SK-N-SH (cell line): Measurements from ENCODE around the gene NKX3-2. TPM values are rescaled to one million over a fixed set of nuclear protein-coding genes. Genes with fewer than 3 reads are reported as not detected.

Experiments used
- CTCF ChIA-PET: fragments of 300-600, 350-600 bp; formaldehyde crosslinking; extraction: SDS; loops from one replicate; lab custom pipeline; 2021; lab: Yijun Ruan, JAX
- POLR2A ChIA-PET: fragments of 350-600 bp; sonication (Branson Sonifier 250); formaldehyde crosslinking; extraction: SDS; loops from one replicate; lab custom pipeline; 2020; ENCODE audit warnings: antibody characterized with exemption, inconsistent platforms; lab: Yijun Ruan, JAX
- DNase-seq: peaks from one replicate; pipeline ENCODE4 v3.0.0; 2012
- H2AFZ ChIP-seq: fragments of 200-600 bp; sonication (generic); 2 replicates; pipeline ENCODE4 v1.8.1; 2016; ENCODE audit warnings: antibody characterized with exemption, mild to moderate bottlenecking, low read depth
- H3F3A ChIP-seq: fragments of 200-600 bp; sonication (generic); replicated peaks from 2 replicates; pipeline ENCODE3; 2016; ENCODE audit warnings: antibody characterized with exemption, mild to moderate bottlenecking; ENCODE audit not compliant: insufficient read depth
- H3K27ac ChIP-seq, 2 experiments: fragments of 200-500 bp in 1 of 2; fragments of 200-600 bp in 1 of 2; sonication (Bioruptor generic) in 1 of 2; sonication (generic), shearing (Covaris generic) in 1 of 2; 2 replicates each; pipeline versions ENCODE4 v1.5.1 to v1.6.1; 2014 to 2016; ENCODE audit warnings: low read depth in 2 of 2, inconsistent platforms in 1 of 2, low read length in 1 of 2, mild to moderate bottlenecking in 1 of 2, mixed read lengths in 1 of 2
- H3K27me3 ChIP-seq: fragments of 200-600 bp; sonication (generic), shearing (Covaris generic); 2 replicates; pipeline ENCODE4 v1.6.1; 2016; ENCODE audit warnings: mixed run types; ENCODE audit not compliant: insufficient read depth
- H3K36me3 ChIP-seq, 2 experiments: fragments of 200-500 bp in 1 of 2; fragments of 200-600 bp in 1 of 2; sonication (Bioruptor generic) in 1 of 2; sonication (generic) in 1 of 2; replicated peaks in 1 of 2; 2 replicates each; pipeline versions ENCODE3 to v1.5.1; 2014 to 2016; ENCODE audit warnings: low read length in 1 of 2, mild to moderate bottlenecking in 1 of 2; ENCODE audit not compliant: insufficient read depth in 2 of 2, control insufficient read depth in 1 of 2
- H3K4me1 ChIP-seq, 2 experiments: fragments of 200-500 bp in 1 of 2; fragments of 200-600 bp in 1 of 2; sonication (Bioruptor generic) in 1 of 2; sonication (generic), shearing (Covaris generic) in 1 of 2; 2 replicates each; pipeline versions ENCODE4 v1.5.1 to v1.6.1; 2014 to 2016; ENCODE audit warnings: low read depth in 1 of 2, low read length in 1 of 2, mixed run types in 1 of 2; ENCODE audit not compliant: insufficient read depth in 2 of 2, control insufficient read depth in 1 of 2
- H3K4me2 ChIP-seq: fragments of 200-600 bp; sonication (generic), shearing (Covaris generic); 2 replicates; pipeline ENCODE4 v1.6.1; 2017; ENCODE audit warnings: mixed run types
- H3K4me3 ChIP-seq, 2 experiments: fragments of 200-500 bp in 1 of 2; fragments of 200-600 bp in 1 of 2; sonication (Bioruptor generic) in 1 of 2; sonication (generic), shearing (Covaris generic) in 1 of 2; 2 replicates each; pipeline versions ENCODE4 v1.5.1 to v1.8.1; 2014 to 2016; ENCODE audit warnings: low read depth in 2 of 2, inconsistent platforms in 1 of 2, low read length in 1 of 2, mild to moderate bottlenecking in 1 of 2, mixed read lengths in 1 of 2, moderate library complexity in 1 of 2
- H3K79me2 ChIP-seq: fragments of 200-600 bp; sonication (generic); 2 replicates; pipeline ENCODE4 v1.8.1; 2017; ENCODE audit warnings: mild to moderate bottlenecking; ENCODE audit not compliant: insufficient read depth
- H3K9ac ChIP-seq: fragments of 200-600 bp; sonication (generic); 2 replicates; pipeline ENCODE4 v1.6.1; 2017; ENCODE audit warnings: mixed run types
- H3K9me2 ChIP-seq: fragments of 200-600 bp; sonication (generic); 2 replicates; pipeline ENCODE4 v1.6.1; 2017; ENCODE audit warnings: mixed run types
- H3K9me3 ChIP-seq: fragments of 200-600 bp; sonication (generic); 2 replicates; pipeline ENCODE4 v1.6.1; 2017; ENCODE audit warnings: mixed run types, mild to moderate bottlenecking, moderate library complexity
- H4K20me1 ChIP-seq: fragments of 200-600 bp; sonication (generic); 2 replicates; pipeline ENCODE4 v1.6.1; 2017; ENCODE audit warnings: mild to moderate bottlenecking, mixed run types; ENCODE audit not compliant: insufficient read depth
- CHD2 ChIP-seq: fragments of 150-350 bp; IDR thresholded peaks from 2 replicates; pipeline ENCODE4 v1.6.1; 2018; ENCODE audit warnings: low read length; ENCODE audit not compliant: partially characterized antibody
- ELF1 ChIP-seq: IDR thresholded peaks from 2 replicates; pipeline ENCODE4 v1.4.0; 2012
- EP300 ChIP-seq, 2 experiments: IDR thresholded peaks; 2 replicates each; pipeline versions ENCODE4 v1.4.0 to v1.6.1; 2012; ENCODE audit warnings: borderline replicate concordance in 1 of 2, low read depth in 1 of 2, low read length in 1 of 2
- EZH2phosphoT487 ChIP-seq: fragments of 200-600 bp; sonication (generic); IDR thresholded peaks from 2 replicates; pipeline ENCODE4 v1.6.1; 2017; ENCODE audit warnings: low read depth, mixed run types, mild to moderate bottlenecking, antibody characterized with exemption, moderate library complexity, borderline replicate concordance
- FOXJ3 ChIP-seq: sonication (generic); formaldehyde crosslinking; IDR thresholded peaks from 2 replicates; pipeline ENCODE4 v1.5.1; 2020; ENCODE audit warnings: mild to moderate bottlenecking, missing genetic modification reagents
- GABPA ChIP-seq: IDR thresholded peaks from 2 replicates; pipeline ENCODE4 v1.4.0; 2012; ENCODE audit warnings: low read depth, mild to moderate bottlenecking
- IRF3 ChIP-seq: fragments of 150-350 bp; IDR thresholded peaks from 2 replicates; pipeline ENCODE4 v1.6.1; 2016; ENCODE audit warnings: mild to moderate bottlenecking, low read depth, low read length
- JUND ChIP-seq: IDR thresholded peaks from 2 replicates; pipeline ENCODE4 v1.4.0; 2012
- MEF2A ChIP-seq: IDR thresholded peaks from 2 replicates; pipeline ENCODE4 v1.4.0; 2012; ENCODE audit warnings: low read depth, borderline replicate concordance
- POLR2AphosphoS5 ChIP-seq: IDR thresholded peaks from 2 replicates; pipeline ENCODE4 v1.6.1; 2012; ENCODE audit warnings: low read depth, low read length
- RAD21 ChIP-seq: IDR thresholded peaks from 2 replicates; pipeline ENCODE4 v1.6.1; 2012; ENCODE audit warnings: mild to moderate bottlenecking, low read length
- RCOR1 ChIP-seq: fragments of 150-350 bp; IDR thresholded peaks from 2 replicates; pipeline ENCODE4 v1.6.1; 2017; ENCODE audit warnings: antibody characterized with exemption, low read length
- RFX5 ChIP-seq: IDR thresholded peaks from 2 replicates; pipeline ENCODE4 v1.6.1; 2012; ENCODE audit warnings: mild to moderate bottlenecking, improper control_type of control experiment, low read length
- RXRA ChIP-seq: IDR thresholded peaks from 2 replicates; pipeline ENCODE4 v1.4.0; 2012; ENCODE audit warnings: low read depth, mild to moderate bottlenecking, borderline replicate concordance
- SMC3 ChIP-seq: IDR thresholded peaks from 2 replicates; pipeline ENCODE4 v1.6.1; 2012; ENCODE audit warnings: low read depth, low read length, improper control_type of control experiment
- TAF1 ChIP-seq: IDR thresholded peaks from 2 replicates; pipeline ENCODE4 v1.6.1; 2012; ENCODE audit warnings: low read depth, mild to moderate bottlenecking, low read length, moderate library complexity, borderline replicate concordance
- TCF12 ChIP-seq: IDR thresholded peaks from 2 replicates; pipeline ENCODE4 v1.4.0; 2012
- YY1 ChIP-seq: IDR thresholded peaks from 2 replicates; pipeline ENCODE4 v1.4.0; 2012; ENCODE audit warnings: low read depth, mild to moderate bottlenecking
- ZBTB33 ChIP-seq: IDR thresholded peaks from 2 replicates; pipeline ENCODE4 v1.4.0; 2012; ENCODE audit warnings: low read depth, borderline replicate concordance
- WGBS: methylation state at CpG from one replicate; pipeline ENCODE4 v1.1.6; 2017; ENCODE audit warnings: low lambda C conversion rate; 5-methylcytosine and 5-hydroxymethylcytosine counted together
- polyA plus RNA-seq, 3 experiments: library from polyadenylated mRNA; depleted of rRNA; stranded (reverse); fragments of >200 nt; gene quantifications; 2 replicates each; pipeline ENCODE4 v1.2.3, GENCODE V29; 2012
- TF ChIP-seq, protein P1 (sequence below): fragments of 150-350 bp; IDR thresholded peaks from 2 replicates; pipeline ENCODE4 v1.6.1; 2017; ENCODE audit warnings: antibody characterized with exemption, low read length, low read depth, borderline replicate concordance

The NKX3-2 gene
- polyA plus RNA-seq, 1 of the 3 experiments (the other 2 are of a cell fraction), result 0.15 TPM

DNA sequence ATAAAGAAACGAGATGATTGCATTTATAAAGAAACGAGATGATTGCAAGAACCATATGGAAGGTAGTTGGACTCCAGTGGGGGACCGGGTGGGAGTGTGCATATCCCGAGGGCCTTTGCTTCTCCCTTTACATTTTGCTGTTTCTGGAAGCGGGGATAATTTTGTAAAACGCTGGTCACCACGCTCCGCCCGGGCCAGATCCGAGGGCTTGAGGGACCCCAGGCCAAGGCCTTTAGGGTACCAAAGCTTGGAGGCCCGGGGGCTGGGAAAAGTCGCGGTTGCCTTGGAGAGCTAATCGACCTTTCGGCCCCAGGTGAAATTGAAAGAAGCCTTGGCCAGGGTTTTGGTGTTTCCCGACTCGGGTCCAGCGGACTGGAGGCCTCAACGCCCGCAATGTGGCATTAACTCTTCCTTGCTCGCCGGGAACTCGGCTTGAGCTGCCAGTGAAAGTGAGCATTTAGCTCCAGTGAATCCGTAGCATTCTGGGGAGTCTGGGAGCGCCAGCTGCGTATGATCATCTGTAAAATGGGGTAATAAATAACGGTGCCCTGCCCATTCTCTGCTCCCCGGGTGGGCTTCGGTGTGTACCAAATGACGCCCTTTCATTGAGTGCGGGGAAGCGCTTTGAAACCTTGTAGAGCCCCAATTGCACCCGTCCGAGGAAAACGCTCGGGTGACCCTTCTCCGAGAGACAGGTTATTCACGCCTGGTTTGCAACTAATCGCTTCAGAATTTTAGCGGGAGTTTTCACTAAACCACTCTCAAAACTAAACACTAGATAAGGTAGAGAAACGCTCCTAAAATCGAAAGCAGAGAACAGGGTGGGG, 4.5 kb downstream of the NKX3-2 start:
- Histone ChIP-seq H3F3A (no peaks in the 10 kb centered on the region), H3K9me3 (no peaks in the 10 kb centered on the region), H3K9me2 (no peaks in the 10 kb centered on the region), H3K9ac (no peak overlapping the region), H4K20me1 (no peaks in the 10 kb centered on the region), H2AFZ (no peak overlapping the region), H3K27ac (no peak overlapping the region), H3K4me2 (peak overlapping the region; percentile 1; the same call in 1 of the 2 replicates), H3K27me3 (peaks cover 90% of the 10 kb centered on the region), H3K36me3 (no peaks in the 10 kb centered on the region), H3K79me2 (no peaks in the 10 kb centered on the region), H3K4me3 (no peak overlapping the region; a peak in 1 of 4 replicates), H3K4me1 (peaks cover 0 to 5% of the 10 kb centered on the region in 2 experiments; a peak in 1 of 4 replicates)
- peak; percentile 35 for DNase-seq
- ChIA-PET CTCF (interaction anchor here (0.9 to 2.1 kb wide), 5 partner anchors 9 to 687 kb away, joined by 3 to 6 read pairs (median 3); no protein-coding TSS in a partner anchor), POLR2A (no interaction called here)
- TF ChIP-seq EP300 (IDR thresholded peaks at IDR 0.05; ENCODE audit: borderline replicate concordance in 1 of 2, low read depth in 1 of 2, low read length in 1 of 2) (no peak), EZH2phosphoT487 (peak; percentile 58; the same call in 1 of the 2 replicates)
- 31% methylated on average over 30 of the region's 42 CpGs for WGBS

- peak; percentile 39 for DNase-seq
- no peaks in the 10 kb centered on the region for H3K36me3 ChIP-seq
- no peaks in the 10 kb centered on the region for H3K79me2 ChIP-seq
- TF ChIP-seq IRF3 (no peak), GABPA (no peak), SMC3 (no peak), ZBTB33 (no peak), POLR2AphosphoS5 (no peak), RFX5 (no peak), ELF1 (no peak), RXRA (no peak), TCF12 (no peak), RCOR1 (no peak), FOXJ3 (CRISPR knock-in tag) (no peak), JUND (no peak), EZH2phosphoT487 (no peak), MEF2A (no peak), EP300 (IDR thresholded peaks at IDR 0.05; ENCODE audit: borderline replicate concordance in 1 of 2, low read depth in 1 of 2, low read length in 1 of 2) (no peak), CHD2 (no peak), RAD21 (no peak), YY1 (no peak), TAF1 (no peak)
- TF ChIP-seq, protein P1, sequence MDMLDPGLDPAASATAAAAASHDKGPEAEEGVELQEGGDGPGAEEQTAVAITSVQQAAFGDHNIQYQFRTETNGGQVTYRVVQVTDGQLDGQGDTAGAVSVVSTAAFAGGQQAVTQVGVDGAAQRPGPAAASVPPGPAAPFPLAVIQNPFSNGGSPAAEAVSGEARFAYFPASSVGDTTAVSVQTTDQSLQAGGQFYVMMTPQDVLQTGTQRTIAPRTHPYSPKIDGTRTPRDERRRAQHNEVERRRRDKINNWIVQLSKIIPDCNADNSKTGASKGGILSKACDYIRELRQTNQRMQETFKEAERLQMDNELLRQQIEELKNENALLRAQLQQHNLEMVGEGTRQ, result no peak
- ChIA-PET CTCF (interaction anchor here (1.2 to 2.1 kb wide), 3 partner anchors 9 to 686 kb away, joined by 3 to 6 read pairs (median 5); no protein-coding TSS in a partner anchor), POLR2A (no interaction called here)
- no peaks in the 10 kb centered on the region for H4K20me1 ChIP-seq
- H3K9me3 ChIP-seq, result no peaks in the 10 kb centered on the region
- peak overlapping the region; percentile 63 for H3K4me2 ChIP-seq
- no peaks in the 10 kb centered on the region for H3F3A ChIP-seq
- peaks cover 97% of the 10 kb centered on the region for H3K27me3 ChIP-seq
- WGBS, result 19% methylated on average over 22 of the region's 23 CpGs
- H3K9me2 ChIP-seq, result no peaks in the 10 kb centered on the region
- no peak overlapping the region for H3K27ac ChIP-seq
- peak overlapping the region; percentile 65; the same call in 1 of the 2 replicates for H2AFZ ChIP-seq
- peak overlapping the region in 1 of 2 experiments; percentile 29; a peak in 1 of 4 replicates for H3K4me3 ChIP-seq
- no peak overlapping the region for H3K9ac ChIP-seq
- H3K4me1 ChIP-seq, result peaks cover 0 to 3% of the 10 kb centered on the region in 2 experiments; a peak in 1 of 4 replicates
Measured at GRCh38 chr4:13539047-13539618, 5.2 kb downstream of the NKX3-2 start.
